Stomach (tissue), 4 donors: Measurements from ENCODE around the gene MYBBP1A.

Source experiments
- CTCF ChIP-seq, 7 experiments: fragments of 450-650 bp in 4 of 7; fragments of 200-600 bp in 3 of 7; sonication (generic) in 3 of 7; IDR thresholded peaks; one replicate each; pipeline ENCODE4 v1.5.1; 2016 to 2019; ENCODE audit warnings: antibody characterized with exemption in 7 of 7, control low read depth in 2 of 7, mild to moderate bottlenecking in 1 of 7
- POLR2A ChIP-seq, 4 donors: fragments of 450-650 bp; IDR thresholded peaks; one replicate each; pipeline ENCODE4 v1.6.1; 2016; ENCODE audit warnings: antibody characterized with exemption in 4 of 4, control low read depth in 2 of 4, mild to moderate bottlenecking in 1 of 4, moderate library complexity in 1 of 4

- TF ChIP-seq POLR2A (IDR thresholded peaks at IDR 0.05), result no peak
- TF ChIP-seq CTCF (IDR thresholded peaks at IDR 0.05), result no peak
Measured at GRCh38 chr17:4580291-4580690, 25.1 kb upstream of the MYBBP1A start.
